Stimulated activated CD4-positive, alpha-beta T cell treated with anti-CD3 and anti-CD28 coated beads, Interleukin-1b, Interleukin-23, amount 100 ng/mL, for 1 hour (primary cell): ENCODE results near the gene IL17D.
A peak's percentile ranks its signal among the peaks of the same experiment; 100 is the strongest.
"Not testable (repeated sequence)": the region's sequence is repeated elsewhere in the genome, so short reads cannot be mapped to it uniquely, and the experiment has no call there.

Experiments used
- DNase-seq, 2 donors: peaks; one replicate each; pipeline ENCODE4 v3.0.0-alpha.2; 2020; ENCODE audit warnings: low read depth in 2 of 2

Gene IL17D, protein sequence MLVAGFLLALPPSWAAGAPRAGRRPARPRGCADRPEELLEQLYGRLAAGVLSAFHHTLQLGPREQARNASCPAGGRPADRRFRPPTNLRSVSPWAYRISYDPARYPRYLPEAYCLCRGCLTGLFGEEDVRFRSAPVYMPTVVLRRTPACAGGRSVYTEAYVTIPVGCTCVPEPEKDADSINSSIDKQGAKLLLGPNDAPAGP

DNA sequence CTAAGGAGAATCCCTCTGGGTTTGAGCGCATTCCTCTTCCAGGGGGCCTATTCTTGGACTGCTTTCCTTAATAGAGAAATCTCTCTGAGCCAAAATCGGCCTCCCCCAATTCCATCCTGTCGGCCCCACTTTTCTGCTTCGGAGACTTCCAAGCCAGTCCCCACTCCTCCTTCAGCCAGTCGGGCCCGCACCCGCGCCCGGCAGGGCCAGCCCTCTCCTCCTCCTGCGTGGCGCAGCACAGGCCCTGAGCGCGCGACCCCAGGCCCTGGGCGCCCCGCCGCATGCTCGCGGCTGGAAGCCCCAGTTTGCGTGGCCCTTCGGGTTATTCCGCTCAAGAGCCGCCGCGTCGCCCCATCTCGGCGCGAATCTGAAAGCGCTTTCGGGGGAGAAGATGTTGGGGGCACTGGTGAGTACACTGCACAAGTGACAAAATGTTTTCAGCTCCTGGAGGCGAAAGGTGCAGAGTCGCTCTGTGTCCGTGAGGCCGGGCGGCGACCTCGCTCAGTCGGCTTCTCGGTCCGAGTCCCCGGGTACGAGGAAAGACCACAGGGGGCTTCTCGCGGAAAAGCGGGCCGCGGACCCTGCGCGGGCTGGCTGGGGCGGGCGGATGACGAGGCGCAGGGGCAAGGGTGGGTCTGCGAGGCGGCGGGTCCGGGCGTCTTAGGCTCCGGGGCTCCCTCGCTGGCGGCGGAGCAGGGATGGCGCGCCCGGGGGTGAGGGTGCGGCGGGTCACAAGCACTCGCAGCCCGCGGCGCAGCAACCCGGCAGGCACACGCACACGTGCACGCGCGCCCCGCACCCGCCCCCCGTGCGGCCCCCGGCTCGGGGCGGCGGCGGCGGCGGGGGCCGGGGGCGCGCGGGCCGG, at the start of gene IL17D:
Gene IL17D (plus strand): TSS at position 785 of the 865 bp plus-strand sequence. CDS start 303 bp downstream, outside the sequence.
- peak in 1 of 2 donors; percentile 12 for DNase-seq

DNA sequence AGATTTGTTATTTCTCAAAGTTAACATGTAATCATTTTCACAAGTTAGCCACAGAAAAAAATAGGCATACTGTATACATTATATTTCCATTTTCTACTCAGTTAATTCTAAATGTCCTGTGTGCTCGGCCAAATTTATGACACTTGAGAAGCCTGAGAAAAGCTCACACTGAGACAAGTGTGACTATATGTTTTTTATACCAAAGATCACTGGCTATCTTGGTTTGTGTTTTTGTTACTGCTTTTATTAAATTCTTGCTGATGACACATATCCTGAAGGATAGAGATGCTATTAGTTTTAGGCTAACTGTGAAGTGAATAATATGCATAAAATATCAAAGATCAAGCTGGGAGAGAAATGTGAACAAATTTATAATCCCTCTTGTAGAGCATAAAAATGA, 49.3 kb upstream of the IL17D start:
- DNase-seq: no peak

DNA sequence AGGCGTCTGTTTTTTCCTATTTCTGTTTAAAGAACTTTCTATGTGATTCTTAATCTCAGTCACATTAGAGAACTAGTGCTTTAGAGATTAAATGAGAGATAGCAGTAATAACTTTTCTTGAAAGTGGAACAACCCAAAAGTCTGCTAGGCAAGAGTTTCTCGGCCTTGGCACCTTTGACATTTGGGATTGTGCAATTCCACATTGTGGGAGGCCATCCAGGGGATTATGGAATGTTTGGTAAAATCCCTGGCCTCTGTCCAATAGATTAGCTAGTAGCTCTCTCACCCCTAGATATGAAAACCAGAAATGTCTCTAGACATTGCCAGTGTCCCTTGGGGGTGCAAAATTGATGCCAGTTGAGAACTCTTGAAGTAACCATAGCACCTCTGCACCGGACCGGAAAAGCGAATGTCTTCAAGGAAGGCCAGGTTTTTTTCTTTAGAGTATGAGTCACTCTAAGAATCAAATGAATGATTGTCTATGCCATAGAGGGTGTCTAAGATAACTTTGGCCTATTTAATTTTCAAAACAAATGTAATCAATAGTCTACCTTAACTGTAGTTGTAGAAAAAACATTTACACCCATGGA, 45.0 kb upstream of the IL17D start:
- no peak for DNase-seq

DNA sequence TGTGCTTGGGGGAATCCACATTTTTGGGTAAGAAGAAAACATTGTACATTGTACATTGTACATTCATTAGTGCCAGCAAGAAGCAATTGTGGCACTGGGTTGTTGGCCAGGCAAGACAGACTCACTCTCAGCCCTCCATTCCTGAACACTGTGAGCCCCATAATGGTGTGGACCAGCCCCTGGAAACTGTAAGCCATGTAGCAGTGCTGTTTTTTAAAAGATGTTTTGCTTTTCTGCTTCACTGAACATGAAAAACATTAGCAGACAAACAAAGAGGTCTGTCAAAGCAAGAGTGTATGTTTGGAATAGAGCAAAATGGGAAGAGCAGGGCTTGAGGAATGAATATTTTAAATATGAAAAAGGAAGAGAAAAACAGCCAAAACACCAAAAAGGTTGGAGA, 39.1 kb upstream of the IL17D start:
- no peak for DNase-seq

DNA sequence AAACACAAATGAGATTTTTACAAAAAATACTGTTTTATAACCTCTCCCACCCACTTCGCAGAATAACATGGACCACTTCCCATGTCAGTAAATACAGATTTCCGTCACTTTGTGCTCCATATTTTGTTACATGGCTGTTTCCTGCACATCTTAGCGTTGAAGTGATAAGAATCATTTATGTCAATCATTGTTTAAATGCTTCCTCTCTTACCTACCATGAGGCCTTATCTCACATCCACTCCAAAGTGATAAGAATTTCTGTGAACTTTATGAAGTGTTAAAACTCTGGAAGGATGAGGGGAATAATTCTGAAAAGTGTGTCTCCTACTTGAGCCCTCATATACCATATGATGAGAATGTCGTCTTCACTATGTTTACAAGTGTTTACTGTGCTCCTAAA, 36.6 kb upstream of the IL17D start:
- DNase-seq: no peak

DNA sequence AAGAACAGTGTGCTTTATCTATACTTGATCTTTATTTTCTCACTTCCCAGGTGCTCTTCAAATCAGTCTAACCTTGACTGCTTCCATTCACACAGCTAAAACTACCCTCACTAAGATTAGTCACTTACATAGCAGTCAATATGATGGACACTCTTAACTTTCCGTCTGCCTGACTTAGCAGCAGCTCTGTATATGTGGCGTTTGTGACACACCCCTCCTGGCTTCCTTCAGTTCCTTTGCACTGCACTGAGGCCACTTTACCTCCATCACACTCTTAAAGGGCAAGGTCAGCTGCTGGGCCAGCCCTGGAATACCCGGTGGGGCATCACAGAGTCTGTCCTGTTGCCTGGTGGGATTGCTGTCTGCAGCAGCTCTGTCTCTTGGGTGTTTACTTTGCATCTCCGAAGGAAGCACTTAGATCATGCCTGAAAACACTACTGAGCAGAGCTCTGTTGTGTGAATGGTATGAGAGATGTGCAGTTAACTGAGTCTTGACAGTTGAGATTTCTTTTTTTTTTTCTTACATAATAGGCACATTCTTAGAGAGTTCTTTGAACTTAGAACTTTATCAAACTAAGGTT, 35.6 kb upstream of the IL17D start:
- DNase-seq: no peak

DNA sequence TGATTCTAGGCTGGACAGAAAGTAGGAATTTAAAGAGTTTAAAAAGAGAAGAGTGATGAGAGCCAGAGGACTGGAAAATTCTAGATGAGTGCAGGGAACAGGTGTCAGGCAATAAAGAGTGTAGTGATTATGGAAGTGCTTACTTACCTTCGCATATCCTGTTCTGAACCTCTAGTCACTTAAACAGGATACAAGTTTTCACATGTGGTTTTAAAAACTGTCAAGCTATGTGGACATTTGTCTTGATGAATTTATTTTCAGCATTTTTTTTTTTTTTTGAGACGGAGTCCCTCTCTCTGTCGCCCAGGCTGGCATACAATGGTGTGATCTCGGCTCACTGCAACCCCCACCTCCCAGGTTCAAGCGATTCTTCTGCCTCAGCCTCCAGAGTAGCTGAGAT, 34.3 kb upstream of the IL17D start:
- no peak for DNase-seq

DNA sequence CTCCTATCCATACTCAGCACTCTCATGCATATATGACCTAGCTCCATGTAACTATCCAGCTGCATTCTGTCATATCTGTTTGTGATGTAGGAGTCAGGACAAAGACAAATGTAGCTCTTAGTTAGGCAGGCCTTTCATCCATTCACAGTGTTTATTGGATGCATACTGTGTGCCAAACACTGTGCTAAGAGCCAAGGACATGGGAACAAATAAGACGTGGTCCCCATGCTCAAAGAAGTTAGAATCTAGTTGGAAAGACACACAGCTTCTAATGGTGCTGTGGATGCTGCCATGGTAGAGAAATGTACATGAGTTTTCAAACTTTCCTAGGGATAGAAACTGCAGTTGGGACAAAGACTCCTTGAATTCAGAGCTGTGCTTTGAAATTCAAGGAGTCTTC, 31.7 kb upstream of the IL17D start:
- DNase-seq: no peak

DNA sequence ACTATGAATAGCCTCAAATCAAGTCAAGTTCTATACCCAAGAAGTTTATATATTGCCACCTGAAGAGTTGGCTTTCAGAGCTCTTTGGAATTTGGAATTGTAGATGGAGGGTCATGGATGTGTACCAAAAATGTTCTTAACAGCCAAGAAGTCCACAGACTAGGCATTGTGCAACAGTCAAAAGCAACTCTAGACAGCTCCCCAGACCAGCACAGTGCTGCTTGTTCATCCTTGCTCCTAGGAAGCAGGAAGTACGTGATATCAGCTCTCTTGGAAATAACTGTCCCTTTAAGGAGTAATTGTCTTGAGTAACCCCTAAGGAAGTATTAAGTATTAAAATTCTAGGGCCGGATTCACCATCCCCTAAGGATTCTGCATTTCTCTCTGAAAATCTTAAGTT, 30.7 kb upstream of the IL17D start:
- no peak for DNase-seq

DNA sequence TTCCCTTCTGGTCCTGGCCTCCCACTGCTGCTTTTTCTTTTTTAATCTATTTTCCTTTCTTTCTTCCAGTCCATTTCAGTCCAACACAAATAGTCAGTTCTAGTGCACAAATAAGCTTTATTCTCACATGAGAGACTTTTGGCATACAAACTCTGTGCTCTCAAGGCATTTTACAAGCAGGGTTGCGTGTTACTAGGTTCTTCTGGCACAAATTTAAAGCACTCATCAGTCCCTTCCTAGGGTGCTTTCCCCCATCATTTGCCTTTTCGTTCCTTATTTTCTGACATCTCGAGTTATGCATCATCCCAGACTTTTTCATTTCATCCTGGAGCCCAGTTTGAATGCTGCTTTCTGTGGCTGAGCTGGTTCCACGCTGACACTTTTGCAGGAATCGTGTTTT, 29.8 kb upstream of the IL17D start:
- DNase-seq: no peak

DNA sequence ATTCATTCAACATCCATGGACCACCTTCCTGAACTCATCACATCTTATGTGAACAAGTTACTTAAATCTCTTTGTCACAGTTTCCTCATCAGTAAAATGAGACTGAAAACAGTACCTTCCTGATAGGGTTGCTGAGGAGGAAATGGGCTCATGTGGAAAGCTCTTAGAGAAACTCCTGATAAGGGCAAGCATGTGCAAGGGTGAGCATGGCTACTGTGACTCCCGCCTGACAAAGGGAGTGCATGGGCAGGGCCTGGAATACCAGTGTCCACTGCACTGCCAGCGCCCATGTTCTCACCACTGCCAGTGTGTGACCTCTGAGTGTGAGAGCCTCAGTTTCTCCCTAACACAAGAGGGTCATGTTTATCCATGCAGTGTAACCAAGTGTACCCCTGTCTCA, 27.3 kb upstream of the IL17D start:
- DNase-seq: no peak

DNA sequence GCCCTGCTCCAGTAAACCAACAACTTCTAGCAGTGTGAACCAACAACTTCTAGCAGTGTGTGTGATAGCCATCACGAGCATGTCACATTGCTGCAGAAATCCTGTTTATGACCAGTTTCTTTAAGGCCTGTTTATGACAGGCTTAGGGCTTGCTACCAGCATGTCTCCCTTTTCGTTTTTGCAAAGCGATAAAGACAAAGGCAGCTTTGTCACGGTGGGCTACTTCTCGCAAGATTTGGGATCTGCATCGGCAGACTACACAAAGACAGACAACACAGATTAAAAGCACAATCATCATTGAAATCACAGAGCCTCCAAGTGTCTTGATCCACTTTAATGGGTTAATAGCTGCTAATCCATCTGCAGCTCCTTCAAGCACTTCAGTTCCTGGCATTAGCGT, 24.9 kb upstream of the IL17D start:
- DNase-seq: not testable (repeated sequence)

DNA sequence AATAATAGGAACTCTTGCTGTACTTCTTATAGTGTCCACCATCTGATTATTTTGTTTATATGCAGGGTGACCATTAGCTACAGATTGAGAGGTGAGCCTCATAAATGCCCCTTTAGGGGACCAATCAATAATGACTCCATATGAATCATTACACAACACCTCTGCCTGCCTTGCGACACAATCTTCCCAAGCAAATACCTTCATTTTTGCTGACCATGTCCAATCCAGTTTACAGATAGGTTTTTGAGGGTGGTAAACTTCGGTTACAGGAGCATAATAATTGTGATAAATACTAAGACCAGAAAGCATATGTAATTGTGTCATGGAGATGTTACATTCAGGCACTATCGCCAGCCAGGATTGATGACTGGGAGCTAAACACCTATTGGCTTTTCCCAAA, 23.6 kb upstream of the IL17D start:
- no peak for DNase-seq

DNA sequence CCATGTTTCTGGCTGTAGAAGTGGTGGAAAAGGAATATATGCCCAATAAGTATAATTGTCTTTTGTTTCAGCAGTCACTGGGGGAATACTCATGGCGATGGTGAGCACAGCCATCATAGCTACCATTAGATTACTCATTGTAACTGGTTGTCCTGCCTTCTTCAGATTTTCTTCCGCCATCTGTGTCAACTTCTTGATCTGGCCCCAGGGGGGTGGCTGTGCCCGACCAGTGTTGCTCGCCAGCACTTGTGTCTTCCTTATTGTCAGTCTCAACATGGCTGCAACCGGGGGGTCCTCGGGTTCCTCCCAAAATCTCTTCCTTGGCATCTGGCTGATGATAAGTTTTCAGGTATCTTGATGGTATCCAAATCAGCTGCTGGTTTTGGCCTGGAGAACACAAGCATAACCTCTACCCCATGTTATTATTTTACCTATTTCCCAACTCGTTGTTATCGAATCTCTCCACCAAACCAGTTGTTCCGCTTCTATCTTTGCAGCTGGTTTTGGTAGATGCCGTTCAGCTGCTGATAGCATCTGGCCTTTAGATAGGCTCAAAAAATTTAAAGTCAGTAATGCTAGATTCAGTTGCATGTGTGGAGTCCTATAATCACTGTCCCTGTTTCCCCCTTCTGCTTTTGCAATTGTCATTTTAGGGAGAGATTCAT, 23.0 kb upstream of the IL17D start:
- no peak for DNase-seq

DNA sequence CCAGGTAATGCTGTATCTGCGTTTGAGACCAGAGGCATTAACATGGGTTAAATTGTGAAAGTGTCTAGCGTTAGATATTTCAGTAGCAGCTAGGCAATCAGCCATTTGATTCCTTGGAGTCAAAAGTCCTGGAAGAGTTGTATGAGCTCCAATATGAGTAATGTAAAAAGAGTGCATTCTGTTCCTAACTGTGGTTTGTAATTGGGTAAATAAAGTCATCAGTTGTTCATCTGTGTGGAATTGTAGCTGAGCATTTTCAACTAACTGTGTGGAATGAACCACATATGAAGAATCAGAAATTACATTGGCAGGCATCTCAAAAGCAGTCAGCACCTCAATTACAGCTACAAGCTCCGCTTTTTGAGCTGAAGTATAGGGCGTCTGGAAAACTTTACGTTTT, 22.0 kb upstream of the IL17D start:
- not testable (repeated sequence) for DNase-seq

DNA sequence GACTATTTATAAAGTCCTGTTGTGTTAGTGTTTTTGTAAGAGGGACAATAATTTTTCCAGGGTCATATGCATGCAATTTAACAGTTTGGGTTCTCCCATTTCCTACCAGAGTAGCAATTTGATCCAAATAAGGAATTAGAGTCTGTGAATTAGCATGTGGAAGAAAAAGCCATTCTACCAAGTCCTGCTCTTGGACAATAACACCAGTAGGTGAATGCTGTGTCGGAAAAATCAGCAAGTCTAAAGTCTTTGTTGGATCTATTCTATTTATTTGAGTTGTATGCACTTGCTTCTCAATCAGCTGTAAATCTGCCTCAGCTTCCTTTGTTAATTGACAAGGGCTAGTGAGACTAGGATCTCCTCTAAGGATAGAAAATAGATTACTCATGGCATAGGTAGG, 21.4 kb upstream of the IL17D start:
- no peak for DNase-seq

DNA sequence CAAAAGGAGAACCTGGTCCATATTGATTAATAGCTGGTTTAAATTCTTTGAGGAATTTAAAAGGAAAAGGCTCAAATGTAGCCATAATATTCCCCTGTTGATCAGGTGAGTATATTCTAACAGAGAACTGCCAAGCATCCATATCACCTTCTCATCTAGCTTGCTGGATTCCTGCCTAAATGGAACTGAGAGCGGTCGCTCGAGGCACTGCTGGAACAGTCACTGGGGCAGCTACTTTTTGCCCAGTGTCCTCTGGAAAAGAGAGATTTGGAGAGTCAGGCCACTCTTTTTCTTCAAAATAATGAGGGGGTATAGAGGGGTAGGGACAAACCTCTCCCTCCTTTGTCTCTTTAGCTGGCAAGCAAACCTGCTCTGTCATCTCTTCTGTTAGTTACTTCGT, 19.5 kb upstream of the IL17D start:
- DNase-seq: no peak

DNA sequence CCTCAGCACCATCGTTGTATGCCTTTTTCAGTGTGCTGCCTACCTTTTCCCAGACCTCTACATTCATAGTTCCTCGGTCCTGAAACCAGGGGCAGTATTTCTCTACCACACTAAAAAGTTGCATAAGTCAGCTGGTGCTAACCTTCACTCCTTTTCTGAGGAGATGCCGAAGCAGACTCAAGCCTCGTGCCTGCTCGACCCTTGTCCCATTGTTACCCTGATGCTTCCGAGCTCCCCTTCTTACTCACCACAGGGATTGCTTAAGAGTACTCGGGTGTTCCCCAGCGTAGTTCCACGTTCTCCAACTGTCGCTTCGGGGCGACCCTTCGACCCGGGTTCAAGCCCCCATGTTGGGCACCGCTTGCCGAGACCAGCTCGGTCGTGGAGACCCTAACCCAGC, 19.0 kb upstream of the IL17D start:
- DNase-seq: no peak

DNA sequence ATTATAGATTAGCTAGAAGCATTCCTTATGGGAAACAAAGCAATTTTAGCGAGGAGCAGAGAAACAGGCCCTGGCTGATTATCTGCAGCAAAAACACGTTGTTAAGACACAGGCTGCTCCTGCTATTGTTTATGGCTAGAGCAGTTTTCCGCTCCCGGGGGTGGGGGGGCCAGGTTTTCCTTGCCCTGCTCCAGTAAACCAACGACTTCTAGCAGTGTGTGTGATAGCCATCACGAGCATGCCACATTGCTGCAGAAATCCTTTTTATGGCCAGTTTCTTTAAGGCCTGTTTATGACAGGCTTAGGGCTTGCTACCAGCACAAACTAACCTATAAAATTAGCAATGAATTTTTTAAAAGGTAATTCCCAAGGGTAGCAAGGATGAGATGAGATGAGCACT, 18.4 kb upstream of the IL17D start:
- DNase-seq: no peak

DNA sequence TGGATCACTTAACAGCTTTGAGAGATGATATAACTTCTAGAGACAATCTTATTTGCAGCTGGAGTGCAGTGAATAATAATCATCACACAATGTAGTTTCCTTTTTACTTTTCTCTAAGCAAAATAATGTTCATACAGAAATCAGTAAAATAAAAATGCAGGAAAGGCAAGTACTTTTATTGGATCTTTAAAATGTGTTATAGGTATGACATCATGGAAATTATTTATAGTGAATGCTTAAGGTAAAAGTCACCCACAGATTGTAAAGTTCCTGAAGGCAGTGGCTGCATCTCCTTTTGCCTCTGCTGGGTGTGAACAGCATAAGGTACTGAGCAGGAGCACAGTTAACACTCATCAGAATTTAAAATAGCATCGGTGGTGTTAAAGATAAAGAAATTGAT, 17.3 kb upstream of the IL17D start:
- DNase-seq: no peak

DNA sequence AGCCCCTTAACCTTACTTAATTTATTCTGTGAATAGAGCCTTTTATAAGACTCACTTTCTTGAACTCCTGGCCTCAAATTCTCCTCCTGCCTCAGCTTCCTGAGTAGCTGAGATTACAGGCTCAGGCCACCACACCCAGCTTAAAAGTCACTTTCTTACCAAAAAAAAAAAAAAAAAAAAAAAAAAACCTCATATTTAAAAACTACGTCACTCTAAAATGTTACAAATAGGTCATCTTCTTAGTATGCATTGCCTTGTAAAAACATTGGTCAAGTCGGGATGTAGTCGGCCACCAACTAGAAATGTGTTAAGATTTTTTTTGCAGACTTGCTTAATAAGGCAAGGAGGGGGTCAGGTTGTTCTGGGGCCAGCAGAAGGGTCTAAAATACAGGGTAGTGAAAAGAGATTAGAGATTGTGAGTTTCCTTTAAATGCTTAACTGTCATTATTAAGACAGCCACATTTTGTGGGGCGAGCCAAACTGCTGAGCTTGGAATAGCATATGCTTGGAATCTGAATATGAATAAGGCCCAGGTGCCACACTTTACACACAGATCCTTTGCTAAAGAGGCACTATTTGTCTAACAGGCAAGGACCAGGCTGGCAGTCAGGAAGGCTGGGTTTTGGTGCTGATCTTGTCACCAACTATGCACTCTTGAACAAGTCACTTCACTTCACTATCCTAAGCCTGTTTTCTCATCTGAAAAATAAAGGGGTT, 16.5 kb upstream of the IL17D start:
- DNase-seq: no peak

DNA sequence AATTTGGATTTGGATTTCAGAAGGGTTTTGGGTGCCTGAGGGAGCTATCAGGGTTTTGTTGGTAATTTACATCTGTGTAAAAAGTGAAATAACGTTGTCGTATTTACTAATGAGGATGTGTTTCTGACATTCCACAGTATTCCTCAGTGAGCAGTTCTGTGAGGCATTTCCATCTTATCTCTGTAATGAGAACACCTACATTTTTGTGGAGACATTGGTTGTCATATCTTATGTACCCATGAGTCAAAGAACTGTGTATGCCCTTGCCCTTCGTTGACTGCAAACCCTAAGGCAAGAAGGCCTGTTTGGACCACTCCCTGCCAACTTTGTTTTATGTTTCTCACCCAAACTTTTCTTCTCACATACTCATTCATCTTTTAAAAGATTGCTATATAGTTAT, 14.2 kb upstream of the IL17D start:
- no peak for DNase-seq
